GM12864 (cell line): Measurements from ENCODE around the gene MYL12A.

Experiments used
- DNase-seq: peaks from one replicate; pipeline ENCODE4 v3.0.0-alpha.2; 2011; ENCODE audit warnings: low read depth
- H3K4me3 ChIP-seq: 2 replicates; pipeline ENCODE4 v1.5.1; 2011; ENCODE audit warnings: mild to moderate bottlenecking, low read depth, low read length, control low read depth
- TF ChIP-seq, protein P1 (sequence below): IDR thresholded peaks from 2 replicates; pipeline ENCODE4 v1.5.1; 2011; ENCODE audit warnings: low read depth, mild to moderate bottlenecking, moderate library complexity, low read length, control low read depth, inconsistent platforms; ENCODE audit errors: missing control alignments

MYL12A gene

GRCh38 chr18:3283253-3283863, 35.8 kb downstream of the MYL12A start:
- TF ChIP-seq, protein P1, sequence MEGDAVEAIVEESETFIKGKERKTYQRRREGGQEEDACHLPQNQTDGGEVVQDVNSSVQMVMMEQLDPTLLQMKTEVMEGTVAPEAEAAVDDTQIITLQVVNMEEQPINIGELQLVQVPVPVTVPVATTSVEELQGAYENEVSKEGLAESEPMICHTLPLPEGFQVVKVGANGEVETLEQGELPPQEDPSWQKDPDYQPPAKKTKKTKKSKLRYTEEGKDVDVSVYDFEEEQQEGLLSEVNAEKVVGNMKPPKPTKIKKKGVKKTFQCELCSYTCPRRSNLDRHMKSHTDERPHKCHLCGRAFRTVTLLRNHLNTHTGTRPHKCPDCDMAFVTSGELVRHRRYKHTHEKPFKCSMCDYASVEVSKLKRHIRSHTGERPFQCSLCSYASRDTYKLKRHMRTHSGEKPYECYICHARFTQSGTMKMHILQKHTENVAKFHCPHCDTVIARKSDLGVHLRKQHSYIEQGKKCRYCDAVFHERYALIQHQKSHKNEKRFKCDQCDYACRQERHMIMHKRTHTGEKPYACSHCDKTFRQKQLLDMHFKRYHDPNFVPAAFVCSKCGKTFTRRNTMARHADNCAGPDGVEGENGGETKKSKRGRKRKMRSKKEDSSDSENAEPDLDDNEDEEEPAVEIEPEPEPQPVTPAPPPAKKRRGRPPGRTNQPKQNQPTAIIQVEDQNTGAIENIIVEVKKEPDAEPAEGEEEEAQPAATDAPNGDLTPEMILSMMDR: no peak
- no peak overlapping the region for H3K4me3 ChIP-seq
- no peak for DNase-seq

DNA sequence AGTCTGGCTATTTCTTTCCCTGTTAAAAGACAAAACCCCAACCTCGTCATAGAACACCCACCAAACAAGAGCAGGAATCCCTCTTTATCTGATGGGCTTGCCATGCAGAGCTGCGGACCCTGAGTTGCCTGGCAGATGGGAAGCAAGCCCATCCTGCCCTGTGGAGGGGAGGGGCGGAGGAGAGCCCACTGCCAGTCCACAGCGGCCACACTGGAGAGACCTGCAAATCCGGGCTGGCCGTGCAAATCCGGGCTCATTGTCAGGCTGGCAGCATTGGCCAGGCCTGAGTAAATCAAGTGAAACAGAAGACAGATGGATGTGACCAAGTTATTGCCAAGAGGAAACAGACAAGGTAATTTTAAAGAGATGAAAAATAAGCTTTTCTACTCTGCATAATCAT, 36.3 kb downstream of the MYL12A start:
- no peak overlapping the region for H3K4me3 ChIP-seq
- TF ChIP-seq, protein P1: no peak
- DNase-seq: no peak

DNA sequence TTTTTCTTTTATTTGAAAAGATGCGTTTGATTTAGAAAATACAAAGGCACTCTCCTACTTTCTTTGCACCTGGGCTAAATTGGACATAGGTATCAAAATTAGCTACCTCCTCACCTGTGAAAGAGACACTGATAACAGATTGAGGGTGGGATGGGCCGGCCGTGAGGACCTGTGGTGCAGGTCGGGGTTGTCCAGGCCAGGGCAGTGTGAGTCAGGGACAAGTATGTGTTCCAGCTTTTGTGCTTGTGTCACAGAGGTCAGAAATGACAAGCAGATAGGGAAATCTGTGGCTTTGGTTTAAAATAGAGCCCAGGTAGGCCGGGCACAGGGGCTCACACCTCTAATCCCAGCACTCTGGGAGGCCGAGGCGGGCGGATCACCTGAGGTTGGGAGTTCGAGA, 36.9 kb downstream of the MYL12A start:
- TF ChIP-seq, protein P1: no peak
- no peak for DNase-seq
- H3K4me3 ChIP-seq: no peak overlapping the region

DNA sequence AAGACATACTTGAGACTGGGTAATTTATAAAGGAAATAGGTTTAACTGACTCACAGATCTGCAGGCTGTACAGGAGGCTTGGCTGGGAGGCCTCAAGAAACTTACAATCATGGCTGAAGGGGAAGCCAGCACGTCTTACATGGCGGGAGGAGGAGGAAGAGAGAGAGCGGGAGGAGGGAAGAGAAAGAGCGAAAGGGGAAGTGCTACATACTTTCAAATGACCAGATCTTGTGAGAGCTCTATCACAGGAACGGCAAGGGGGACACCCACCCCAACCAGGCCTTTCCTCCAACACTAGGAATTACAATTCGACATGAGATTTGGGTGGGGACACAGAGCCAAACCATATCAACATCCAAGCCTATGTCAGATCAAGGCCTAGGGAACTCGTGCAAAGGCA, 38.6 kb downstream of the MYL12A start:
- no peak for DNase-seq
- no peak overlapping the region for H3K4me3 ChIP-seq
- TF ChIP-seq, protein P1: no peak

DNA sequence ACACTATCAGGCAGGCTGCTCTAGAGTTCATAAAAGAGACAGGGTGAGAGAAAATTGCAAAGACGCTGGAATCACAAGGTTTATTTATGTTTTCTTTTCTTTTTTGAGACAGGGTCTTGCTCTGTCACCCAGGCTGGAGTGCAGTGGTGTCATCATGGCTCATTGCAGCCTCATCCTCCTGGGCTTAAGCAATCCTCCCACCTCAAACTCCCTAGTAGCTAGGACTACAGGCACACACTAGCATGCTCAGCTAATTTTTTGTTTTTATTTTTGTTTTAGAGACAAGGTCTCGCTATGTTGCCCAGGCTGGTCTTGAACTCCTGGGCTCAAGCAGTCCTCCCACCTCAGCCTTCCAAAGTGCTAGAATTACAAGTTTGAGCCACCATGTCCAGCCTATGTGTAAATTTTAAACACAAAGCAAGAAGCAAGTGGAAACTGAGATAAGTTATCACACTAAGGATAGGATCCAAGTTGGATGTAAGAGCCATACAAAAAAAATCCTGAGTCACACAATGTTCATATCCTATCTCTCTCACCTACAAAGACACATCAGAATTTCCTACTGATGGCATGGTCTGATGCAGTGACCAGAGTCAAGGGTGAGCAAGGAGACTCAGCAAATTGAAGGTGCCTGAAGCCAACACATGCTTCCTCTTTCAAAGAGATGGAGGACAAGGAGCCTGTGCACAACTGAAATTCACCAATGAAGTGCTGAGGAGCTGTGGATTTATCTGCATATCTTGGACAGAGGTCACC, 45.8 kb downstream of the MYL12A start:
- TF ChIP-seq, protein P1: no peak

DNA sequence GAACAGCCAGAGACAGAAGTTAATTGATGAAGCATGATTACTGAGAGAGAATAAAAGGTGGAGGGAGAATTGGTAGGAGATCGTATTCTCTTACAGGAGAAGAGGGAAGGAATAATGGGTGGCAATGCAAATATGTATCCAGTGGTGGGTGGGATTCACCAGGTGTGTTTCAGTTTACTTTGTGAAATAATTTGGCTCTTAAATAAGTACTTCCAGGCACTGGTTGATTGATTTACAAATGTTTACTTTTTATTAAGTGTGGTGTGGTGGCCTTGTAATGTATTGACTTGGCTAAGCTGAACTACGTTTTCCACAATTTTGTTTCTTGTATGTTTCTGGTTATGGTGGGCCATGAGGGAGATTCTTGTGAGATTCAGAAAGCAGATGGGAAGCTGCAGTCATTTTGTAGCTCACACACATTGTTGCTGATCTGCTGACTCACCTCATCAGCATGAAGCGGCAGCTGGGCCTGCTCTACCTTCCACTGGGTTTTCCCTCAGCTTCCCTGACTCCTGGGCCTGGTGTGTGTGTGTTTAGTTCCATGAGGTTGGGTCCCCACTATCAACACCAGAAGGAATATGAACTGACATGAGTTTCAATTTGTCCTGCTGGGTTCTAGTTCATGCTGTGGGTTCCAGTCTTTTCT, 47.0 kb downstream of the MYL12A start:
- no peak for DNase-seq
- TF ChIP-seq, protein P1: no peak
- H3K4me3 ChIP-seq: no peak overlapping the region

More for the DNA sequence above, 45.8 kb downstream of the MYL12A start:
- no peak for DNase-seq
- no peak overlapping the region for H3K4me3 ChIP-seq
